Measurements from ENCODE around the gene MKKS.

GRCh38 chr20:10466855-10467254, 32.8 kb upstream of the MKKS start:
- TF ChIP-seq CTCF (IDR thresholded peaks at IDR 0.05) = no peak
- TF ChIP-seq POLR2A (IDR thresholded peaks at IDR 0.05) = no peak

Data from Peyer's patch (tissue), 4 donors.